ENCODE data around the gene RFX4.

GRCh38 chr12:106600503-106600902 is 17.7 kb downstream of the RFX4 start:
- TF ChIP-seq RFX5 (IDR thresholded peaks at IDR 0.05) = no peak
- no peak for TF ChIP-seq KDM1A (IDR thresholded peaks at IDR 0.05; ENCODE audit: low read depth)
- TF ChIP-seq CTCF (IDR thresholded peaks at IDR 0.05) = no peak
- TF ChIP-seq RAD21 (conservative IDR thresholded peaks at IDR 0.05 in 1 of 2, IDR thresholded peaks at IDR 0.05 in 1 of 2) = no peak

Data from A549 (cell line).